DMS153 (cell line): ENCODE data around the gene WWP2.
"Not testable (repeated sequence)": the region's sequence is repeated elsewhere in the genome, so short reads cannot be mapped to it uniquely, and the experiment has no call there.

Experiments used
- DNase-seq: peaks from one replicate; lab custom pipeline; 2025; lab: John Stamatoyannopoulos, UW

Gene WWP2

DNA sequence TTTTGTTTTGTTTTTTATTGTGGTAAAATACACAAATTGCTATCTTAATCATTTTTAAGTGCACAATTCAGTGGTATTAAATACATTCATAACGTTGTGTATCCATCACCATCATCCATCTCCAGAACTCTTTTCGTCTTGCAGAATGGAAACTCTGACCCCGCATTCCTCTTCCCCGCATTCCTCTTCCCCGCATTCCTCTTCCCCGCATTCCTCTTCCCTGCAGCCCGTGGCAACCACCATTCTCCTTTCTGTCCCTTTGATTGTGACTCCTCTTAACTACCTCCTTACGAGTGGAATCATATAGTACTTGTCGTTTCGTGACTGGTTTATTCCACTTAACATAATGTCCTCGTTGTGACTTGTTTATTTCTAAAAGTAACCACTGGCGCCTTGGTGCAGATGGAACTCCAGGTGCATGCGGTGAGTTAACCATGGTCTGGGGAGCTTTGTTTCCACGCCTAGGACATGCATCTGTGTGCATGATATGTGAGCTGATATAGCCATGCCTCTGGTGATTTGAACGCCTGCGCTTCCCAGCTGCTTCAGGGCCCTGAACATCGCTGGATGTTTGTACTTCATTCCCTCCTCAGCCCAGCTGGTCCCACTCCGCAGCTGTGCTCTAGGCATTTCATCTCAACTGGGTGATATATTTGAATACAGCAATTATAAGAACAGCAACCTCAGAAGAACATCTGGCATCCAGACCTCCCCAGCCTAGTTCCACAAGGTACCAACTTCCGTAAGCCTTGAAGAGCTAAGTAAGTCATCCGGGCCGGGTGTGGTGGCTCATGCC is 181.3 kb downstream of the WWP2 start:
- not testable (repeated sequence) for DNase-seq

- DNase-seq, result not testable (repeated sequence)
These were observed 188.3 kb downstream of the WWP2 start for GRCh38 chr16:69950411-69950810.

DNA sequence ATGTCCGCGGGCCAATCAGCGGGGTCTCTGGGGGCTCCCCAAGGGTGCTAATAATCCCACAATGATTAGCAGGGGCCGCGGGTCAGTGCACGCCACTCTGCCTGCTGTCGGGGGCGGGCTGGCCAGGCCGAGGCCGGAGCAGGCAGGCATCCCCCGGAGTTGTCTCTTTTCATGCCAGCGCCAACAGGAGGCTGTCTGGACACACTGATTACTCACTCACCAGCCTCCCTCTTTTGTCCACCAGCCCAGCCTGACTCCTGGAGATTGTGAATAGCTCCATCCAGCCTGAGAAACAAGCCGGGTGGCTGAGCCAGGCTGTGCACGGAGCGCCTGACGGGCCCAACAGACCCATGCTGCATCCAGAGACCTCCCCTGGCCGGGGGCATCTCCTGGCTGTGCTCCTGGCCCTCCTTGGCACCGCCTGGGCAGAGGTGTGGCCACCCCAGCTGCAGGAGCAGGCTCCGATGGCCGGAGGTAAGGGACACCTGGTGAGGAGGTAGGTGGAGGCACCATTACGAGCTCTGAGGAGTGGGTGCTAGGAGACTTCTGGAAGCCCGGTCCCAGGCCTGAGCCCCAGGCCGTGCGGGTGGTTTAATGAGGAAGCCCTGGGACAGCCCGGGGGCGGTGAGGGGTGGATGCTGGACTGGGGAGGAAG is 189.0 kb downstream of the WWP2 start, which contains the start of gene CLEC18A:
TSS of gene CLEC18A (plus strand) at position 318 of the 655 bp plus-strand sequence. CDS start at position 351, 33 bp downstream.
- not testable (repeated sequence) for DNase-seq

DNA sequence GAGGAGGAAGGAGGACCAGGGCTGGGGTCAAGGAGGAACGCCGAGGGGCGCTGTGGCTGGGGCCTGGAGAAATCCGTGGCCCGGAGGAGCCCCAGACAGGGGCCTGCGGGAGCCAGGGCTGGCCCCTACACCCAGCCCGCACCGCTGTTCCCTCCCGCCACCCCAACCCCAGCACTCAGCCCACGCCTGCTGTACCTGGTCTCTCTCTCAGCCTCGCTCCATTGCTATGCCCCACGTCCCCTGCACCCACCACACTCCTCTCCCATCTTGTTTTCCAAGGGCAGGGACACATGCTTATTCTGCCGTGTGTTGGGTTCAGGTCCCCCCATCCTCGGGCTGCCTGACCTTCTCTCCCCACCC is 189.5 kb downstream of the WWP2 start:
- DNase-seq, result not testable (repeated sequence)

GRCh38 chr16:69952116-69952515 is 190.0 kb downstream of the WWP2 start:
- not testable (repeated sequence) for DNase-seq

DNA sequence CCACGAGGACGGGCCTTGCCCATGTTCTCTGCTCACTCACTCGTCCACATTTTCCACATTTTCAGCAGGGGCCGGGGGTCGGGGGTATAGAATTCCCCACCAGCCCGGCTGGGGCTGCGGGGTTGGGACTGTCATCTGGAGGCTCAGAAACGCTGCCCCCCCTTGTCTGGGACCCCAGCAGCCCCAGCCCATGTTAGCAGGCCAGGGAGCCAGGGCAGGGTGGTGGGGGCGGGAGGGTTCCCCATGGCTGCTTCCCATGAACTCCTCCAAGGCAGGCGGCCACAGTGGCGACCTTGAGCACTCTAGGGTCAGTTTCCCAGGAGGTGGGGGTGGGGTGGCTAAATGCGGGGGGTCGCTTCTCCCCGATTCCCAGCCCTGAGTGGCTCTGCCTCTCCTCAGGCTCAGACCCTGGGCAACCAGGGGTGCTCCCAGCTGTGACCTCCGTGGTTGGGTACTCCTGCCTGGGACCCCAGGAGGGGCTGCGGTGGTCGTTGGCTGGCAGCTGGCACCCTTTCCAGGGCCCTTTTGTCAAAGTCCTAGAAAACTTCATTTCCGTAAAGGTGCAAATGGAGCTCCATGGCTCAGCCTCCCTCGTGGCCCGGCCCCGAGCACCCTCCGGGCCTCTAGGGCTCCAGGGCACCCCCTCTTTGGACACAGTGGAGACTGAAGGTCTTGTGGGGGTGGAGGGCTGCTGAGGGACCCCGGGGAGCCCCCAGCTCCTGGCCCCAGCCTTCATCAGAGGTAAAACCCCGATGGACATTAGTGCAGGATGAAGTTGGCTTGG is 190.6 kb downstream of the WWP2 start:
- DNase-seq, result not testable (repeated sequence)

- not testable (repeated sequence) for DNase-seq
These were observed 192.1 kb downstream of the WWP2 start for GRCh38 chr16:69954241-69954640.

DNA sequence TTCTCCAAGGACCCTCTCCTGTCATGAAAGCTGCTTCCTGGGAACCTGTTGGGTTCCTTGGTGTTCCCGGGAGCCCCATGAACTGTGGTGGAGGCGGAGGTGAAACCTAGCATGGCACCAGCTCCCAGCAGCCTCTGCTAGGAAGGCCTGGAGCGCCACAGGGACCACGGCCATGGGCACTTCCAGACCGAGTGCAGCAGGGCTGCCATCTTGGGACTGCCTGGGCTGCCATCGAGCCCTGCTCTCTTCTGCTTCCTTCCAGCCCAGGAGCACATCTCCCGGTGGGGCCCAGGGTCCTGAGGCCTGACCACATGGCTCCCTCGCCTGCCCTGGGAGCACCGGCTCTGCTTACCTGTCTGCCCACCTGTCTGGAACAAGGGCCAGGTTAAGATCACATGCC is 201.2 kb downstream of the WWP2 start:
- DNase-seq, result not testable (repeated sequence)

GRCh38 chr16:69964960-69965660 is 203.0 kb downstream of the WWP2 start:
- not testable (repeated sequence) for DNase-seq

DNA sequence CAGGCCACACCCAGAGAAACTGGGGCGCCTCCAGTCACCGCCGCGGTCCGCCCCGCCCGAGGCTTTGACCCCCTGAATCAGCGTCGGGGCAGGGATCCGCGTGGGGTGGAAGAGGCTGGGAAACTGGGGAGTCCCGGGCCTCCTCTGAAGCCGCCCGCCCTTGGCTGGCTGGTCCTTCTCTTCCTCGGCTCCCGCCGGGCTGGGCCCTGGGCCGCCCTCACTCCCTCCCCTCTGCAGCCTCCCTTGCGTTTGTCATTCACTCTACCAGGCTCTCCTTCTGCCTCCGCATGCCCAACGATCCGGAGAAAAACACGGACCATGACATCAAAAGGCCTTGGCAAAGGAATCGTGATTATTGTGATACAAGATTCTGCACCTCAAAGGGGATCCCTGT is 203.5 kb downstream of the WWP2 start:
- not testable (repeated sequence) for DNase-seq

DNA sequence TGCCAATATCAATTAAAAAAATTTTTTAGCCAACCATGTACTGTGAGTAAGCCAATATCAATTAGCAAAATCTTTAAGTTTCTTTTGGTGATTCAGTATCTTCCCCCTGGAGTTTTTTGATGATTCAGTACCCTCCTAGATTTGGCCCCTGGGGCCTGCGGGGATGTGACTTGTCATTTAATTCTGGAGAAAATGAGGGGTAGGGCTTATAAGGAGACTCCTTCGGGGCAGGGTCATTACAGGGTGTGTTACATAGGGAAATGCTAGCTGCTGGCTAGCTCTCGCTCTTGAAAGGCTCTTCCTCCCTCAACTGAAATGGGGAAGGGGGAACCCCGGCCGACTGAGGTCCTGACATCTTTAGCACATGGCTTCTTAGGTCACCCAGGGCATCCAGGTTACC is 205.6 kb downstream of the WWP2 start:
- not testable (repeated sequence) for DNase-seq

DNA sequence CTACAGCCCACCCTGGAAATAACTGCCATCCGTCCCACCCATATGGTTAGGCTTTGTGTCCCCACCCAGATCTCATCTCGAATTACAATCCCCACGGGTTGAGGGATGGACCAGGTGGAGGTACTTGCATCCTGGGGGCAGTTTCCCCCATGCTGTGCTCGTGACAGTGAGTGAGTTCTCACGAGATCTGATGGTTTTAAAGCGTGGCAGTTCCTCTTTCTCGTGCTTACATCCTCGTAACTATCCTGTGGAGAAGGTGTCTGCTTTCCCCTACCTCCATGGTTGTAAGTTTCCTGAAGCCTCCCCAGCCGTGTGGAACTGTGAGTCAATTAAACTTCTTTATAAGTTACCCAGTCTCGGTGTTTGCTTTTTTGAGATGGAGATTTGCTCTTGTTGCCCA is 206.0 kb downstream of the WWP2 start:
- DNase-seq, result not testable (repeated sequence)

DNA sequence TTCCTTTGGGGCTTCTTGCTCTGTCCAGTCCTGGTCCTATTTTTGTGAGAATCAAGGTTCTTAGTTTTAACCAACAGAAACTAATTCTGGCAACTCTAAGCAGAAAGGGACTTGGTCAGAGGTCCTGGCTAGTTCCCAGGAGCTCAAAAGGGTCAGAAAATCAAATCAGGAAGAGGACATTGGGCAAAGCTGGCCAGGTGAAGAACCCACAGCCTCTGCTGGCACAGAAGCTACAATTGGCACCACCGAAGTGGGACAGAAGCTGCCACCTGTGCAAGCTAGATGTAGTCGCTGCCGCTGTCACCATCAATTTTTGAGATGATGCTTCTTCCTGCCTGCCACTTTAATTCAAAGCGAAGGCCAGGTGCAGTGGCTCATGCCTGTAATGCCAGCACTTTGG is 207.5 kb downstream of the WWP2 start:
- not testable (repeated sequence) for DNase-seq

GRCh38 chr16:69972120-69972519 is 210.0 kb downstream of the WWP2 start:
- not testable (repeated sequence) for DNase-seq

DNA sequence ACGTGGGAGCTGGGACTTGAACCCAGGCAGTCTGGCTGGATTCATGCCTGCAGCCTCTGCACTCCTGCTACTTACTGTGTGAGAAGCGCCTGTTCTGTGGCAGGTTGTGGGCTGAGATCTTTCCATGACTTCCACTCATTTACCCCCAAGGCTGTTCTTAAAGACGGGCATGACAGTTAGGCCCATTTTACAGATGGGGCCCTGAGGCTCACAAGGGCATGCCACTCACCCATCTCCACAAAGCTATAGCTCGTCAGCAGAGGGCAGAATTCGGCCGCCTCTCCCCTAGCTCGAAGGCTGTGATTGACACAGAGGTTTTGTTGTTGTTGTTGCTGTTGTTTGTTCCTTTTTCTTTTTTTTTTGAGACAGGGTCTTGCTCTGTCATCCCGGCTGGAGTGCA is 210.8 kb downstream of the WWP2 start:
- DNase-seq, result not testable (repeated sequence)

DNA sequence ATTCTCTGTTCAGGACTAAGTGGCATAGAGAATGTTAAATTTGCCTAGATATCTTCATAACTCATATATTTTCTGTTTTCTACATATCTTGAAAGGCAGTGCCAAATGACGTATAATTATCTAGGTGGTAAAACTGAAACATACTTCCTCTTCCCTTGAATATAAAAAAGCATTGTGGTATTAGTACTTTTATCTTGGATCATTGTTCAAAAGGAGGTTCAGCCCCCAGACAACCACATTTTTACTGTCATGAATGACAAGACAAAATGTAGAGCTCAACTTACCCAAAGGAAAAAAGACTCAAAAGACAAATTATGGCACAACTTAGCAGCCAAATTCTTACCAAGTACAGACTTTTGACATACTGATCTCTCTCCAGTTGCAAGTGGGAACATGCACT is 223.1 kb downstream of the WWP2 start:
- DNase-seq, result not testable (repeated sequence)
